Vagina (tissue), 2 donors: ENCODE measurements around the gene TP53AIP1. TPM values are rescaled to one million over a fixed set of nuclear protein-coding genes. Genes with fewer than 3 reads are reported as not detected.

Source experiments
- DNase-seq, 2 donors: peaks; one replicate each; pipeline ENCODE4 v3.0.0-alpha.2; 2017; ENCODE audit errors: extremely low spot score in 2 of 2
- H3K27ac ChIP-seq: fragments of 200-600 bp; sonication (generic); one replicate; pipeline ENCODE4 v1.5.1; 2019
- H3K27me3 ChIP-seq: fragments of 200-600 bp; sonication (generic); one replicate; pipeline ENCODE4 v1.5.1; 2019
- H3K36me3 ChIP-seq, 2 donors: fragments of 200-600 bp; sonication (generic); one replicate each; pipeline ENCODE4 v1.5.1; 2017 to 2019
- H3K4me1 ChIP-seq: fragments of 200-600 bp; sonication (generic); one replicate; pipeline ENCODE4 v1.5.1; 2019
- H3K4me3 ChIP-seq, 2 donors: fragments of 200-600 bp; sonication (generic); 1 replicate in 1 of 2; 2 replicates in 1 of 2; pipeline ENCODE4 v1.5.1; 2016 to 2019
- H3K9me3 ChIP-seq: fragments of 200-600 bp; sonication (generic); one replicate; pipeline ENCODE4 v1.5.1; 2019
- CTCF ChIP-seq, 3 experiments: fragments of 450-650 bp in 2 of 3; fragments of 200-600 bp in 1 of 3; sonication (generic) in 1 of 3; IDR thresholded peaks; one replicate each; pipeline ENCODE4 v1.5.1; 2017 to 2019; ENCODE audit warnings: antibody characterized with exemption in 3 of 3, mild to moderate bottlenecking in 2 of 3, moderate library complexity in 2 of 3
- POLR2A ChIP-seq, 2 donors: fragments of 450-650 bp; IDR thresholded peaks; one replicate each; pipeline ENCODE4 v1.6.1; 2017; ENCODE audit warnings: antibody characterized with exemption in 2 of 2, mild to moderate bottlenecking in 2 of 2, moderate library complexity in 2 of 2
- POLR2AphosphoS5 ChIP-seq, 2 donors: sonication (generic); formaldehyde crosslinking; IDR thresholded peaks; one replicate each; pipeline ENCODE4 v1.9.0; 2017; ENCODE audit warnings: antibody characterized with exemption in 2 of 2, mild to moderate bottlenecking in 2 of 2, low read depth in 1 of 2; ENCODE audit not compliant: insufficient read depth in 1 of 2
- intact Hi-C: fragments of 100-400 bp; cut with DNase I; formaldehyde crosslinking; loops from one replicate; pipeline ENCODE4 v1.15.1; 2023
- total RNA-seq: library from RNA; depleted of rRNA; stranded (reverse); fragments of >200 nt; gene quantifications from one replicate; pipeline ENCODE4 v1.2.3, GENCODE V29; 2016

The TP53AIP1 gene
- total RNA-seq, 1 donor from 2014 or later, result 3.7 TPM

GRCh38 chr11:128931066-128931465 lies 11.6 kb downstream of the TP53AIP1 start:
- TF ChIP-seq POLR2A (IDR thresholded peaks at IDR 0.05), result no peak
- no peak for TF ChIP-seq POLR2AphosphoS5 (IDR thresholded peaks at IDR 0.05; ENCODE audit: insufficient read depth in 1 of 2, low read depth in 1 of 2)
- no peak for TF ChIP-seq CTCF (IDR thresholded peaks at IDR 0.05)
- no peak for DNase-seq
- intact Hi-C loops, result no loop called here
- H3K27ac ChIP-seq, result no peak overlapping the region
- no peaks in the 10 kb centered on the region for H3K9me3 ChIP-seq
- no peaks in the 10 kb centered on the region for H3K4me1 ChIP-seq
- H3K4me3 ChIP-seq, result no peak overlapping the region
- H3K36me3 ChIP-seq, result no peaks in the 10 kb centered on the region
- no peaks in the 10 kb centered on the region for H3K27me3 ChIP-seq

GRCh38 chr11:128929991-128930390 lies 12.7 kb downstream of the TP53AIP1 start:
- Histone ChIP-seq H3K4me1 (no peaks in the 10 kb centered on the region), H3K27ac (no peak overlapping the region), H3K27me3 (no peaks in the 10 kb centered on the region), H3K36me3 (no peaks in the 10 kb centered on the region), H3K9me3 (no peaks in the 10 kb centered on the region), H3K4me3 (no peak overlapping the region)
- intact Hi-C loops, result no loop called here
- TF ChIP-seq CTCF (IDR thresholded peaks at IDR 0.05), result no peak
- no peak for TF ChIP-seq POLR2A (IDR thresholded peaks at IDR 0.05)
- TF ChIP-seq POLR2AphosphoS5 (IDR thresholded peaks at IDR 0.05; ENCODE audit: insufficient read depth in 1 of 2, low read depth in 1 of 2), result no peak
- no peak for DNase-seq

- no peaks in the 10 kb centered on the region for H3K27me3 ChIP-seq
- intact Hi-C loops, result no loop called here
- no peaks in the 10 kb centered on the region for H3K4me1 ChIP-seq
- H3K4me3 ChIP-seq, result no peak overlapping the region
- no peaks in the 10 kb centered on the region for H3K36me3 ChIP-seq
- no peak overlapping the region for H3K27ac ChIP-seq
- no peak for TF ChIP-seq POLR2A (IDR thresholded peaks at IDR 0.05)
- TF ChIP-seq POLR2AphosphoS5 (IDR thresholded peaks at IDR 0.05; ENCODE audit: insufficient read depth in 1 of 2, low read depth in 1 of 2), result no peak
- no peak for TF ChIP-seq CTCF (IDR thresholded peaks at IDR 0.05)
- DNase-seq, result no peak
- no peaks in the 10 kb centered on the region for H3K9me3 ChIP-seq
Measured at GRCh38 chr11:128929468-128929867, 13.2 kb downstream of the TP53AIP1 start.

GRCh38 chr11:128928400-128928799 lies 14.3 kb downstream of the TP53AIP1 start:
- no peak overlapping the region for H3K4me3 ChIP-seq
- TF ChIP-seq POLR2A (IDR thresholded peaks at IDR 0.05) (no peak), POLR2AphosphoS5 (IDR thresholded peaks at IDR 0.05; ENCODE audit: insufficient read depth in 1 of 2, low read depth in 1 of 2) (no peak), CTCF (IDR thresholded peaks at IDR 0.05) (no peak)
- DNase-seq, result no peak
- no peaks in the 10 kb centered on the region for H3K36me3 ChIP-seq
- no peaks in the 10 kb centered on the region for H3K27me3 ChIP-seq
- H3K4me1 ChIP-seq, result no peaks in the 10 kb centered on the region
- intact Hi-C loops, result no loop called here
- H3K27ac ChIP-seq, result no peak overlapping the region
- H3K9me3 ChIP-seq, result no peaks in the 10 kb centered on the region

- H3K36me3 ChIP-seq, result no peaks in the 10 kb centered on the region
- no peak overlapping the region for H3K27ac ChIP-seq
- H3K9me3 ChIP-seq, result no peaks in the 10 kb centered on the region
- no peaks in the 10 kb centered on the region for H3K27me3 ChIP-seq
- TF ChIP-seq CTCF (IDR thresholded peaks at IDR 0.05) (no peak), POLR2AphosphoS5 (IDR thresholded peaks at IDR 0.05; ENCODE audit: insufficient read depth in 1 of 2, low read depth in 1 of 2) (no peak), POLR2A (IDR thresholded peaks at IDR 0.05) (no peak)
- no peaks in the 10 kb centered on the region for H3K4me1 ChIP-seq
- H3K4me3 ChIP-seq, result no peak overlapping the region
- intact Hi-C loops, result no loop called here
- DNase-seq, result no peak
Measured at GRCh38 chr11:128927683-128928336, 14.9 kb downstream of the TP53AIP1 start.
